ENCODE results near the gene SEPSECS. TPM values are rescaled to one million over a fixed set of nuclear protein-coding genes. Genes with fewer than 3 reads are reported as not detected.

Gene SEPSECS
- total and polyA plus RNA-seq, 9 of the 15 experiments (the other 6 are each of a cell fraction or from before 2014, with no cell fraction given): 3.9 to 17.2 (median 7.9) TPM

DNA sequence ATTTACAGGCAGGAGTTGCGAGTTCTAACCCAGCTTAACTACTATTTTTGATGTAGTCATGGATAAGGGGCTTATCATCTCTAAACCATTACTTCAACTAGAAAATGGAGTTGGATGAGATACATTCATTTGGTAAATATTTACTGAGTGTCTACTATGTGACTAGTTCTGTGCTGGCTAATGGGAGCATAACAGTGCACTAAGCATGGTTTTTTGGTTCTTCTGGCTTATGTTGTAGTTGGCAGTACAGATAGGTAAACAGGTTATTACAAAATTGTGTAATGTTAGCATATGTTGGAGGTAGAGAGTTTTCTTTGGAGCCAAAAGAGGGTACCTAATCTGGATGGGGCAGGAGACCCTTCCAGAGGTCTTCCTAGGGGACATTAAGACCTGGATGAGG, 47.7 kb upstream of the SEPSECS start:
- H3K9me1 ChIP-seq (ENCODE audit: control insufficient read depth, insufficient read depth, low read length): no peaks in the 10 kb centered on the region
- H3K79me2 ChIP-seq (ENCODE audit: control insufficient read depth, insufficient read depth, low read length): no peaks in the 10 kb centered on the region
- H2AFZ ChIP-seq (ENCODE audit: low read depth, low read length): no peak overlapping the region
- H3K27me3 ChIP-seq (ENCODE audit: control insufficient read depth in 2 of 2, insufficient read depth in 2 of 2, low read length in 2 of 2): no peaks in the 10 kb centered on the region; a peak in 1 of 5 replicates
- H3K36me3 ChIP-seq (ENCODE audit: control insufficient read depth, insufficient read depth, low read length): no peaks in the 10 kb centered on the region
- H3K27ac ChIP-seq (ENCODE audit: extremely low read depth, low read depth, low read length): no peak overlapping the region
- H3K4me1 ChIP-seq (replicated peaks in 1 of 2; ENCODE audit: control insufficient read depth in 2 of 2, insufficient read depth in 2 of 2, low read length in 2 of 2): no peaks in the 10 kb centered on the region; a peak in 1 of 5 replicates
- POLR2A ChIA-PET: no interaction called here
- no peaks in the 10 kb centered on the region; the same call in 1 of the 2 replicates for H3K9me3 ChIP-seq (replicated peaks; ENCODE audit: control insufficient read depth, insufficient read depth, low read depth, low read length)
- CTCF ChIA-PET (ENCODE audit: low intra/inter-chr PET ratio): no interaction called here
- DNase-seq (ENCODE audit: extremely low read depth in 1 of 4, low spot score in 3 of 4) (no peak), ATAC-seq (no peak), FAIRE-seq (no peak)
- H4K20me1 ChIP-seq (replicated peaks; ENCODE audit: control insufficient read depth, insufficient read depth, low read length): no peaks in the 10 kb centered on the region
- intact Hi-C loops (cut with micrococcal nuclease): no loop called here
- in situ Hi-C loops (cut with MboI): no loop called here
- 7% methylated on average over 1 of the region's 1 CpG for WGBS (ENCODE audit: insufficient coverage, low coverage, missing lambda C conversion rate)
- H3K4me2 ChIP-seq (ENCODE audit: insufficient read depth, low read length): no peak overlapping the region
- H3K4me3 ChIP-seq: no peak overlapping the region
- no peak overlapping the region for H3K9ac ChIP-seq (ENCODE audit: insufficient read depth in 1 of 2, low read depth in 2 of 2, low read length in 2 of 2)
- no TSS peak for BruUV-seq (replicated peaks)
- TF ChIP-seq ZBED1 (IDR thresholded peaks at IDR 0.05) (no peak), CSDE1 (IDR thresholded peaks at IDR 0.05) (no peak), ZNF644 (tag; IDR thresholded peaks at IDR 0.05; ENCODE audit: low read depth) (no peak), ZHX1 (conservative IDR thresholded peaks at IDR 0.05; ENCODE audit: low read length) (no peak), AFF4 (CRISPR knock-in tag; IDR thresholded peaks at IDR 0.05) (no peak), ZNF277 (CRISPR knock-in tag; IDR thresholded peaks at IDR 0.05; ENCODE audit: borderline replicate concordance) (no peak), POLR2AphosphoS2 (IDR thresholded peaks at IDR 0.05; ENCODE audit: low read length) (no peak), ELF2 (CRISPR knock-in tag; IDR thresholded peaks at IDR 0.05) (no peak)
- TF ChIP-seq, protein P1, sequence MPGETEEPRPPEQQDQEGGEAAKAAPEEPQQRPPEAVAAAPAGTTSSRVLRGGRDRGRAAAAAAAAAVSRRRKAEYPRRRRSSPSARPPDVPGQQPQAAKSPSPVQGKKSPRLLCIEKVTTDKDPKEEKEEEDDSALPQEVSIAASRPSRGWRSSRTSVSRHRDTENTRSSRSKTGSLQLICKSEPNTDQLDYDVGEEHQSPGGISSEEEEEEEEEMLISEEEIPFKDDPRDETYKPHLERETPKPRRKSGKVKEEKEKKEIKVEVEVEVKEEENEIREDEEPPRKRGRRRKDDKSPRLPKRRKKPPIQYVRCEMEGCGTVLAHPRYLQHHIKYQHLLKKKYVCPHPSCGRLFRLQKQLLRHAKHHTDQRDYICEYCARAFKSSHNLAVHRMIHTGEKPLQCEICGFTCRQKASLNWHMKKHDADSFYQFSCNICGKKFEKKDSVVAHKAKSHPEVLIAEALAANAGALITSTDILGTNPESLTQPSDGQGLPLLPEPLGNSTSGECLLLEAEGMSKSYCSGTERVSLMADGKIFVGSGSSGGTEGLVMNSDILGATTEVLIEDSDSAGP (CRISPR knock-in tag; IDR thresholded peaks at IDR 0.05): no peak
- TF ChIP-seq, protein P2, sequence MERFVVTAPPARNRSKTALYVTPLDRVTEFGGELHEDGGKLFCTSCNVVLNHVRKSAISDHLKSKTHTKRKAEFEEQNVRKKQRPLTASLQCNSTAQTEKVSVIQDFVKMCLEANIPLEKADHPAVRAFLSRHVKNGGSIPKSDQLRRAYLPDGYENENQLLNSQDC (CRISPR knock-in tag; IDR thresholded peaks at IDR 0.05): no peak
